ENCODE results near the gene SLC6A18.
A peak's percentile ranks its signal among the peaks of the same experiment; 100 is the strongest.
"Not testable (repeated sequence)": the region's sequence is repeated elsewhere in the genome, so short reads cannot be mapped to it uniquely, and the experiment has no call there.

Gene SLC6A18

GRCh38 chr5:1290956-1291355 lies 65.8 kb downstream of the SLC6A18 start:
- DNase-seq (ENCODE audit: low spot score), result not testable (repeated sequence)

- DNase-seq (ENCODE audit: low spot score), result no peak
These were observed 66.5 kb downstream of the SLC6A18 start for GRCh38 chr5:1291611-1292080.

- DNase-seq (ENCODE audit: low spot score), result no peak
These were observed 67.0 kb downstream of the SLC6A18 start for GRCh38 chr5:1292139-1292538.

- DNase-seq (ENCODE audit: low spot score), result no peak
These were observed 67.8 kb downstream of the SLC6A18 start for GRCh38 chr5:1292846-1293415.

- no peak for DNase-seq (ENCODE audit: low spot score)
These were observed 68.4 kb downstream of the SLC6A18 start for GRCh38 chr5:1293416-1294205.

GRCh38 chr5:1294206-1294834 lies 69.1 kb downstream of the SLC6A18 start:
- no peak for DNase-seq (ENCODE audit: low spot score)

GRCh38 chr5:1294835-1295649 lies 69.9 kb downstream of the SLC6A18 start, which contains the start of gene TERT:
TERT (minus strand) TSS chr5:1295068; CDS start chr5:1294989, 79 bp downstream.
- peak; percentile 86 for DNase-seq (ENCODE audit: low spot score)

GRCh38 chr5:1295650-1296037 lies 70.5 kb downstream of the SLC6A18 start:
- DNase-seq (ENCODE audit: low spot score), result no peak
